NOMO-1 (cell line): ENCODE measurements around the gene RHOB.
"Not testable (repeated sequence)": the region's sequence is repeated elsewhere in the genome, so short reads cannot be mapped to it uniquely, and the experiment has no call there.

Experiments used
- DNase-seq, 2 experiments: peaks; one replicate each; lab custom pipeline; 2025; ENCODE audit not compliant: unreplicated experiment in 2 of 2; lab: John Stamatoyannopoulos, UW

The RHOB gene

GRCh38 chr2:20446917-20447436, at the start of gene RHOB:
Gene RHOB, plus strand, starts transcription at chr2:20447074. Its CDS starts 392 bp downstream, at chr2:20447466.
- DNase-seq: peak; percentile 97 to 98

- no peak for DNase-seq
These were observed 48.9 kb upstream of the RHOB start for GRCh38 chr2:20397811-20398447.

DNA sequence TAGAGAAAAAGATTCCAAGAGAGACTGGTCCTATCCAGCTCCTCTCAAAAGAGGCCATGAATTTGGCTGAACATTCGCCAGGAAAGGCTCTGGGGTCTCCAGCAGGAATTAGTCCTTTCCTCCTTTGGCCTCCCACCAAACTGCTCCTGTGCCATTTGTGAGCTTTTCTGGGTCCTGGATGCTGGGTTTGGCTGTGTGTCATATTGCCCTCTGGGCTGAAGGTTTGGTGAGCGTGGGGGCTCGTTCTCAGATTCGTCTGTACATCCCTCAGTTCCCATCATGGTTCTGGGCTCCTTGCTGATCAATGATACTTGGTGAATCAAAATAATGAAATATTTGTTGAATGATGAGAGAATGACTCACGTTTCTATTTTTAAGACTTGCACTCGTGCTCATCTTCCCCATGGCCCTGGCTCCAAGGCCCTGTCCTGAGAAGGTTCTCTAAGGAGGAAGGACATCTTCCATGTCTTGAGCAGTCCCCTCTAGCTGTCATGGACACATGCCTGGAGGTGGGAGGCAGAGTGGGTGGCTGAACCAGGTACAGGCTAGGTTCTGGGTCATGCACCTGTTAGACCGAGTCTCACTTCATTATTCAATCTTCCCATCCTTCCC, 47.8 kb upstream of the RHOB start:
- no peak for DNase-seq

GRCh38 chr2:20400306-20400705, 46.6 kb upstream of the RHOB start:
- DNase-seq: no peak

DNA sequence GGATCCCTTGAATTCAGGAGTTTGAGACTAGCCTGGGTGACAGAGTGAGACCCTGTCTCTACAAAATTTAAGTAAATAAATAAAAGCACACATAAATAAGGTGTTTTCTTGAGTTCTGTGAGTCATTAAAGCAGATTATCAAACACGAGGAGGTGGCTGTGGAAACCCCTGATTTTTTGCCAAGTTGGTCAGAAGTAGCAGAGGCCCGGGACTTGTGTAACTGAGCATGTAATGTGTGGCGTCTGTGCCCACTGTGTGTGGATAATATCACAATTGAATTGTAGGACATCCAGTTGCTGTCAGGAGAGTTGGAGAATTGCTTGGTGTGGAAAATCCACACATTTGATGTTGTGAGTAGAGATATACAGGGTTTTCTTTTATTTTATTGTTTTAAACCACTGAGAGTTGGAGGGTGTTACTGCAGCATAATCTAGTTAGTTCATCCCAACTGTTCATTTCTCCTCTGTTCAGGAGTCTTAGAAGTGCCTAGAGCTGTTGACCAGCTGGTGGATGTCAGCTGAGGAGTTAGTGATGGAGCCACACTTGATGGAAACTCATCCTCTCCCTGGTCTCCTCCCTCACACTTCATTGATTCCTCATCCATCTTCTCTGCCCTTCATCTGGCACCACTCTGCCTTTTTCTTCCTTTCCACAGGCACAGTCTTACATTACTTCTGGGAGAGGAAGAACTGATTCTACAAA, 45.9 kb upstream of the RHOB start:
- no peak for DNase-seq

DNA sequence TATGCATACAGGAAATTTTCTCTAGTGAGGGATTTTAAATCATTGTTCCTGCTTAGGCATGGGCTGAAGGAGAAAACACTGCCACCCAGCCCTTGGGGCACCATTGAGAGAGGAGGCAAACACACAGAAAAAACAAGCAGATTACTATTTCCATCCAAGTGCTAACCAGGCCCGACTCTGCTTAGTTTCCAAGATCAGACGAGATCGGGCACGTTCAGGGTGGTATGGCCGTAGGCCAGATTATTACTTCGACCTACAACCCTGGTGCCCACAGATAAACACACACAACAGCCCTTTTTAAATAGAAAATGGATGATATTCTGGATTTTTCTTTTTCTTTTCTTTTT, 45.4 kb upstream of the RHOB start:
- DNase-seq: no peak

GRCh38 chr2:20403774-20404312, 43.0 kb upstream of the RHOB start:
- DNase-seq: no peak

DNA sequence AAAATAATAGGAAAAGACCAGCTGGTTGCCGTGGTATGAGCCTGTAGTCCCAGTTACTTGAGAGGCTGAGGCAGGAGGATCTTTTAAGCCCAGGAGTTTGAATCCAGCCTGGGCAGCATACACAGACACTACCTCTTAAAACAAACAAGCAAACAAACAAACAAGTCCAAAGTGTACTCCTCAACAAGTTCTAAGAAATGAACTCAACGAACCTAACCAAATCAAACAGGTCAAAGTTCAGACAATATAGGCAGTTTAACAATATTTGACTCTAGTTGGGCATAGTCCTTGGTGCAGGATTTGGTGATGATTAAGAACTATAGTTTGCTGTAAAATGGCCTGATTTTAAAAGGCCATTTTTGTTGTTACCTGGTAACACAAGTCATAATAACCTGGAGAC, 41.9 kb upstream of the RHOB start:
- no peak for DNase-seq

- DNase-seq: no peak
These were observed 37.8 kb upstream of the RHOB start for GRCh38 chr2:20409039-20409438.

GRCh38 chr2:20410556-20411277, 36.2 kb upstream of the RHOB start:
- no peak for DNase-seq

DNA sequence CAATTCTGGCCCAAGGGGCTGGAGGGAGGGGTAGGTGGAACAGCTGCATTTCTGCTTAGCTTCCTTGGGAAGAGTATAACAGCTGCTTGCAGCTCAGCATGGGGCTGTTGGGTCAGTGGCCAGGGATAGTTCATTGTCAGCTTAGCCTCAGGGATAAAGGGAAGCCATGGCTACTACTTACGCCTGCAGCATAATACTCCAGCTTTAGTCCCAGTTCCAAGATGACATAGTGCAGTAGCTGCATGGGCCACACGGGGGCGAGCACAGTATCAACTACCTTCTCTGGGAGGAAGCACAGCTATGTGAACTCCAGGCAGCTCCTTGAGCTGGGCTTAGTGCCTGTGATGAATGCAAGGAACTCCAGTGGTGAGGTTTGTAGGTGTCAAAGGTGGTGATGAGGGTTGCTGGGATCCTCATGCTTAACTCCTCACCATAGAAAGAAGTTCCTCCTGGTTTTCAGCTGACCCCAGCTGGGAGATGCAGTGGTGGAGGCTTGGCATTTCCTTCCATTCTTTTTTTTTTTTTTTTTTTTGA, 35.4 kb upstream of the RHOB start:
- peak; percentile 38 to 59 for DNase-seq

GRCh38 chr2:20414806-20415205, 32.1 kb upstream of the RHOB start:
- no peak for DNase-seq

- DNase-seq: no peak
These were observed 31.4 kb upstream of the RHOB start for GRCh38 chr2:20415511-20415918.

DNA sequence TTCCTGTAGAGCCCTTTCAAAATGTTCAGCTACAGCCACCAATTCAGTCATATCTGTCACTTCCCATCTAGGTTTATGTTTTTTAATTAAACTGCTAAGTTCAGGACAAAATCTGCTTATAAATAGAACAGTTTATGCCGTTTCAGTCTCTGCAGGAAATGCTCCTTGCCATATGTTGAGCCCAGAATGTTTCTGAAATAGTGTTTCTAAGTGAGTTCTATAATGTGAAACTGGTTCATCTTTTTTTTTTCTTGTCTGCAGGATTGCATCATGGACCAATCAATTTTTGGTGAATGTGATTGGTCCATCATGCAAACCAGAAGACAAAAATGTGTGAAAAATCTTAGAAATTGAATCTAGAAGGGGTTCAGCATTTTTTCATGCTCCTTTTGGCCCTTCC, 30.2 kb upstream of the RHOB start:
- DNase-seq: no peak

DNA sequence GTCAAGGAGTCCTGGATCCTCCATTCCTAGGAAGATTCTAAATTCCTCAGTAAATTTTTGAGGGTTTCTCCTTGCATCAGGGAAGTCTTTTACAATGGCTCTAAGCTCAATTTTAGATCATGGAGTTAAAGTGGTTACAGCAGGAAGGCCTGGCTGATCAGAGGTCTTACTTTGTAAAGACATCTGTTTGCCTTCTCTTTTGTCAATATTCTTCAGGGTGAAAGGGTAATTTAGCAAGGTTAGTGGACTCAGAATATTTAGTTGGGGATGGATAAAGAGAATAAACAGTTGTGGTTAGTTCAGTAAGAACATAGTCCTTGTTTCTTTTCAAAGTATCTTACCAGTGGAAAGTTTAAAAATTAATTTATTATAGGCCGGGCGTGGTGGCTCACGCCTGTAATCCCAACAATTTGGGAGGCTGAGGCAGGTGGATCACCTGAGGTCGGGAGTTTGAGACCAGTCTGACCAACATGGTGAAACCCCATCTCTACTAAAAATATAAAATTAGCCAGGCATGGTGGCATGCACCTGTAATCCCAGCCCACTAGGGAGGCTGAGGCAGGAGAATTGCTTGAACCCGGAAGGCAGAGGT, 29.5 kb upstream of the RHOB start:
- DNase-seq: not testable (repeated sequence)

GRCh38 chr2:20418519-20418918, 28.4 kb upstream of the RHOB start:
- no peak for DNase-seq

GRCh38 chr2:20419007-20419576, 27.8 kb upstream of the RHOB start:
- no peak for DNase-seq

GRCh38 chr2:20419752-20420151, 27.1 kb upstream of the RHOB start:
- no peak for DNase-seq

- no peak for DNase-seq
These were observed 25.4 kb upstream of the RHOB start for GRCh38 chr2:20421336-20421987.

DNA sequence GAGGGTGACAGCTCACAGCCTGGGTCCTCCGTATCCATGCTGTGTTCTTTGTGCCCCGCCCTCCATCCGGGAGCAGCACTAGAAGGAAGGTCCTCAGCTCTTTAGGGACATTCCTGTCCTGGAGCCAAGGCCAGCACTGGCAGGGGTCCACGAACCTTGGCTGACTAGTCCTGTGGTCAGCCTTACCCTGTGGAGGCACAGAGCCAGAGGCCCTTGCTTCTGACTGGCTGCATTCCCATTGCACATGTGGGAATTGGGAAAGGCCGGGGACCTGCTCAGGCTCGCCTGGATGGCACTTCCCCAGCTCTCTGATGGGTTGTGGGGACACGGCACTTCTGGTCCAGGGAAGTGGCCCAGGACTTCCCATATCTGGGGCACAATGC, 24.9 kb upstream of the RHOB start:
- no peak for DNase-seq
